ENCODE results near the gene VDR. TPM values are rescaled to one million over a fixed set of nuclear protein-coding genes. Genes with fewer than 3 reads are reported as not detected.
A peak's percentile ranks its signal among the peaks of the same experiment; 100 is the strongest.

Gene VDR
- total RNA-seq, 4 donors from 2014 or later = 3.5 to 5.2 (median 3.9) TPM

DNA sequence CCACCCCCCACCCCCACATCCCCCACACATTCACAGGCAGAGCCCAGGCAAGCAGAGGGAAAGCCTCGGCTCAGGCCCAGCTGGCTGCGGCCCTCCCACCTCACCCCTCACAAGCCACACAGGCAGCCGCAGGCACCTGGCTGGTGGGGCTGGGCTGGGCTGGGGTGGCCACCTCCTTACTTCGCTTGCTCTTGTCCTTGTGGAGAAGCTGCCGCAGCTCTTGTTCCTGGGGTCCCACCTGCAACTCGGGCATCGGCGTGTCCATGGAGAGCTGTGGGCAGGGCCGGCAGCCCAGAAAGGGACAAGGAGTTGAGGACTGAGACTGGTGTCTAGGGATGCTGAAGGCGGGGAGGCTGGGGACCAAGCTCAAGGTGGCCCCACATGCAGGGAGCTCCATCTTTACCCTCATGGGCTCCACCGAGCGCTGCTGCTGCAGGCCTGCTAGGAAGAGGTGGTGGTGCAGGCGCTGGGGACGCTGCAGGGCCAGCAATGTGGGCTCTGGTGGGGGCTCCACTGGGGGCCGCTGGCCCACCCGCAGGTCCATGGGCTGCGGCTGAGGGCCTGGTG, 106.3 kb downstream of the VDR start:
- WGBS, 2 donors = 92 to 96% methylated on average over 7 to 16 of the region's 17 CpGs
- DNase-seq = no peak
- Histone ChIP-seq H3K36me3 (peaks cover 48 to 49% of the 10 kb centered on the region in 2 donors), H3K4me1 (peaks cover 21 to 47% of the 10 kb centered on the region in 2 donors), H3K27ac (no peak overlapping the region), H3K9me3 (no peaks in the 10 kb centered on the region), H3K4me3 (replicated peaks in 1 of 3) (no peak overlapping the region), H3K27me3 (no peaks in the 10 kb centered on the region)
- TF ChIP-seq, protein P1, sequence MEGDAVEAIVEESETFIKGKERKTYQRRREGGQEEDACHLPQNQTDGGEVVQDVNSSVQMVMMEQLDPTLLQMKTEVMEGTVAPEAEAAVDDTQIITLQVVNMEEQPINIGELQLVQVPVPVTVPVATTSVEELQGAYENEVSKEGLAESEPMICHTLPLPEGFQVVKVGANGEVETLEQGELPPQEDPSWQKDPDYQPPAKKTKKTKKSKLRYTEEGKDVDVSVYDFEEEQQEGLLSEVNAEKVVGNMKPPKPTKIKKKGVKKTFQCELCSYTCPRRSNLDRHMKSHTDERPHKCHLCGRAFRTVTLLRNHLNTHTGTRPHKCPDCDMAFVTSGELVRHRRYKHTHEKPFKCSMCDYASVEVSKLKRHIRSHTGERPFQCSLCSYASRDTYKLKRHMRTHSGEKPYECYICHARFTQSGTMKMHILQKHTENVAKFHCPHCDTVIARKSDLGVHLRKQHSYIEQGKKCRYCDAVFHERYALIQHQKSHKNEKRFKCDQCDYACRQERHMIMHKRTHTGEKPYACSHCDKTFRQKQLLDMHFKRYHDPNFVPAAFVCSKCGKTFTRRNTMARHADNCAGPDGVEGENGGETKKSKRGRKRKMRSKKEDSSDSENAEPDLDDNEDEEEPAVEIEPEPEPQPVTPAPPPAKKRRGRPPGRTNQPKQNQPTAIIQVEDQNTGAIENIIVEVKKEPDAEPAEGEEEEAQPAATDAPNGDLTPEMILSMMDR (IDR thresholded peaks at IDR 0.05) = no peak
- no peak for TF ChIP-seq POLR2A (IDR thresholded peaks at IDR 0.05)
- intact Hi-C loops (cut with DNase I) = no loop called here

DNA sequence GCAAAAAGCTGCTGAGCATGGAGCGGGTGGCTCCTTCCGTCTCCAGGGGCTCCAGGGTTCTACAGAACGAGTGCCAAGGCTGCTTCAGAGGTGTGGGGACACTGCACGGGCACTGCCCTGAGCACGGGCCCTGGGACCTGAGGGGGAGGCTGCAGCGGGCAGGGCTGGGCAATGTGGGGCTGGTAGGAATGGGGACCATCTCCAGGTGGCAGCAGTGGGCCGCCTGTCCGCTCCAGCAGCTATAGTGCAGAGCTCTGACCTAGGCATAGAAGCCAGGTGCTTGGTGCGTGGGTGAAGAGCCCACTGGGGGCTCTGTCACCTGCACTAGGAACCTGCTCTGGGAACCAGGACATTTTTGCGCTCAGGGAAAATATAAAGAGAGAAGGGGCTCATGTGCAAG, 107.4 kb downstream of the VDR start:
- TF ChIP-seq, protein P1 (IDR thresholded peaks at IDR 0.05) = peak in 3 of 6 experiments; percentile 25 to 28 (median 26)
- TF ChIP-seq POLR2A (IDR thresholded peaks at IDR 0.05) = no peak
- H3K27me3 ChIP-seq = no peaks in the 10 kb centered on the region
- intact Hi-C loops (cut with DNase I) = no loop called here
- peaks cover 55 to 60% of the 10 kb centered on the region in 2 donors for H3K36me3 ChIP-seq
- DNase-seq = no peak
- H3K9me3 ChIP-seq = no peaks in the 10 kb centered on the region
- 82 to 87% methylated on average over 6 to 10 of the region's 10 CpGs for WGBS, 2 donors
- peaks cover 13 to 37% of the 10 kb centered on the region in 2 donors for H3K4me1 ChIP-seq
- H3K4me3 ChIP-seq (replicated peaks in 1 of 3) = no peak overlapping the region
- no peak overlapping the region for H3K27ac ChIP-seq

DNA sequence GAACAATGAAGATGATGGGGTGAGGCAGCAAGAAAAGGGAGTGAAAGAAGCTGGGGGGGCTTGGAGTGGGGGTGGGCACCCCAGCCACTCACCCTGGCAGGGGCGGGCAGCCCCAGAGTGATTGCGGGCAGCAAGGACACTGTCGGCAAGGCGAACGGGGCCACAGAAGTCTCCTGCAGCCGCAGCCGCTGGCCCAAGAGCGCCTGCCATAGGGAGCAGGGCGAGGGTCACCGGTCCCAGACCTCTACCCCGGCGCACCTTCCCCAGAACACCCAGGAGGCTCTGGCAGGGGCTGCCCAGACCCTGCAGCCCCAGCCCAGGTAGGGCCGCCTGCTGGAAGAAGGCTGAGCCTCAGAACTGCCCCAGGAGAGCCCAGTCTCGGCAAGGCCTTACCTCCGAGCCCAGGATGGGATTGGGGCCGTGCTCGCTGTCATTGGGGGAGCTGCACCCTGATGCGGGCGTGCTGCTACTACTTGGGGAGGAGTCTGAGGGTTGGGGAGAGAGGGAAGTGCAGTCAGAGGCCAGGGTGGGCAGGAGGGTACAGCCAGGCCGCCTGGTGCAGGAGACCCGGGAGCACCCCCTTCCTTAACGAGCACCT, 108.9 kb downstream of the VDR start:
- Histone ChIP-seq H3K27ac (no peak overlapping the region), H3K36me3 (peaks cover 63 to 75% of the 10 kb centered on the region in 2 donors), H3K4me1 (peaks cover 0 to 22% of the 10 kb centered on the region in 2 donors), H3K9me3 (no peaks in the 10 kb centered on the region), H3K4me3 (replicated peaks in 1 of 3) (no peak overlapping the region), H3K27me3 (no peaks in the 10 kb centered on the region)
- no peak for DNase-seq
- 84 to 86% methylated on average over 12 to 13 of the region's 22 CpGs for WGBS, 2 donors
- intact Hi-C loops (cut with DNase I) = no loop called here
- TF ChIP-seq POLR2A (IDR thresholded peaks at IDR 0.05) = no peak
- TF ChIP-seq, protein P1 (IDR thresholded peaks at IDR 0.05) = no peak

DNA sequence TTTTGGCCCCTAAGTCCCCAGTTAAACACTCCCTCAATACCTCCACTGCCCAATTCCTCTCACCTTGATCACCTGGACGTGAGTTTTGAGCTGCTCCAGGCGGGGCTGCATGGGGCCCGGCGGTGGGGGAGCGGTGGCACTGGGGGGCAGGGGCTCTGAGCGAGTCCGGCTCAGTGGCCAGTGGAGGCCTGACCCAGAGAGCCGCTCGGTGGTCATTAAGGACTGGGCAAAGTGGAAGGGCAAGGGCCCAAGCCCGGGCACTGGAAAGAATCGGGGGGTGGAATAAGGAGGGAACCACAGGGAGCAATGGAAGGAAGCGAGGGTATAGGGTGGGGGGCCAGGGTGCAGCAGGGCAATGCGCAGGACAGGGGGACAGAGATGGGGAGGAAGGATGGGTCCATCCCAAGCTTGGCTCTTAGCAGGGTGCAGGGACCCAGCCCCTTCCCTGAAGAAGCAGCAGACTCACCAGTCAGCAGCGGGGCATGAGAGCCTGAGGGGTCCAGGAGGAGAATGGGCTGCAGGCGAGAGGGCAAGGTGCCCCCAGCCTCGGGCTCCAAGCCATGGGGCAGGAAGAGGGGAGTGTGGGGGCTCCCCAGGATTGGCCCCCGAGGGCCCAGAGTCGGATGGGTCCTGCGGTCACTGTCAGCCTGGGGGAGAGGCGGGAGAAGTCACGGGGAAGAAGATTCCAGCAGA, 109.5 kb downstream of the VDR start:
- no peak overlapping the region for H3K27ac ChIP-seq
- H3K27me3 ChIP-seq = no peaks in the 10 kb centered on the region
- H3K9me3 ChIP-seq = no peaks in the 10 kb centered on the region
- H3K4me3 ChIP-seq (replicated peaks in 1 of 3) = no peak overlapping the region
- TF ChIP-seq, protein P1 (IDR thresholded peaks at IDR 0.05) = no peak
- TF ChIP-seq POLR2A (IDR thresholded peaks at IDR 0.05) = no peak
- no peak for DNase-seq
- 93 to 97% methylated on average over 21 of the region's 21 CpGs for WGBS, 2 donors
- peaks cover 0 to 15% of the 10 kb centered on the region in 2 donors for H3K4me1 ChIP-seq
- H3K36me3 ChIP-seq = peaks cover 69 to 81% of the 10 kb centered on the region in 2 donors
- intact Hi-C loops (cut with DNase I) = no loop called here

DNA sequence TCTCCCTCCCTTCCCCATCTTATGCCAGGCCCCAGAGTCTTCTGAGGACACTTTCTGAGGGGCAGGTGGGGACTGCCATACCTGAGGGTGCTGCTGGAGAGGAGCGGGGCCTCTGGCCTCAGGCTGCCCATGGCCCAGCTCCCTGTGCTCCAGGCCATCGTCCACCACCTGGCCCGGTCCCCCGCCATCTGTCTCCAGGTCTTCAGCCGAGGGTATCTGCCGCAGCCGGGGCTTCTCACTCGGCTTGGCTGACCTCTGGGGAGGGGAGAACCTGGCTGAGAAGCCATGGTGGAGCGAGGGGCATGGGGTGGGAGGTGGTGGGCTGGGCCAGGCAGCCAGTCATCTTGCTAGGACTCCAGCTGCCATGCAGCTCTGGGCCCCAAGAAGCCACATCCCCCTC, 110.1 kb downstream of the VDR start:
- 94 to 98% methylated on average over 8 to 9 of the region's 9 CpGs for WGBS, 2 donors
- Histone ChIP-seq H3K27ac (no peak overlapping the region), H3K27me3 (no peaks in the 10 kb centered on the region), H3K9me3 (no peaks in the 10 kb centered on the region), H3K4me3 (replicated peaks in 1 of 3) (no peak overlapping the region), H3K4me1 (peaks cover 0 to 9% of the 10 kb centered on the region in 2 donors), H3K36me3 (peaks cover 75 to 87% of the 10 kb centered on the region in 2 donors)
- intact Hi-C loops (cut with DNase I) = no loop called here
- TF ChIP-seq POLR2A (IDR thresholded peaks at IDR 0.05) = no peak
- TF ChIP-seq, protein P1 (IDR thresholded peaks at IDR 0.05) = no peak
- DNase-seq = no peak
